Fibroblast of mammary gland (primary cell): ENCODE measurements around the gene PLPPR2.

Experiments
- DNase-seq: peaks from one replicate; pipeline ENCODE4 v3.0.0-alpha.2; 2010; ENCODE audit warnings: low read depth
- H3K4me3 ChIP-seq: 2 replicates; pipeline ENCODE4 v1.5.1; 2011; ENCODE audit warnings: low read depth, mild to moderate bottlenecking, low read length, moderate library complexity; ENCODE audit not compliant: control insufficient read depth
- TF ChIP-seq, protein P1 (sequence below): conservative IDR thresholded peaks from 2 replicates; pipeline ENCODE4 v1.5.1; 2011; ENCODE audit warnings: low read depth, low read length, inconsistent platforms; ENCODE audit not compliant: control insufficient read depth, insufficient read depth

The PLPPR2 gene

DNA sequence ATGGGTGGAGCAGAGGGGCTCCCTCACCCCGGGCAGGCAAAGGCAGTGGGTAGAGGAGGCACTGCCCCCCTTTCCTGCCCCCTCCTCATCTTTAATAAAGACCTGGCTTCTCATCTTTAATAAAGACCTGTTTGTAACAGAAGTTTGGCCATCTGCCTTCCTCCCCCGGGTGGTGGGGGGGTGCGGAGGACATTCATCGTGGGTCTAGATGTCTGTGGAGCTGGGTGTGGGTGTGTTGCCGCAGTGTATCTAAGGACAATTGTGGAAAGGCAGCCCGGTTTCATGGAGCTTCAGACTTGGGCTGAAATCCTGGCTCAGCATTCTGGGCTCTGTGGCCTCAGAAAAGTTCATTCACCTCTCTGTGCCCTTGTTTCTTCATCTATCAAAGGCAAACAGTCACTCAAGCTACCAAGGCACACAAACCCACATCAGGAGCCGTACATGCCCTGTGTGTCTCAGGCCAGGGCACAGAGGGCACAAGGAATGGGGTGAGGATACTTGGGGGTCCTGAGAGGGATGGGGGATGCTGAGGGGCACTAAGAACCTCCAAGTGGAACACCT is 10.4 kb downstream of the PLPPR2 start:
- TF ChIP-seq, protein P1, sequence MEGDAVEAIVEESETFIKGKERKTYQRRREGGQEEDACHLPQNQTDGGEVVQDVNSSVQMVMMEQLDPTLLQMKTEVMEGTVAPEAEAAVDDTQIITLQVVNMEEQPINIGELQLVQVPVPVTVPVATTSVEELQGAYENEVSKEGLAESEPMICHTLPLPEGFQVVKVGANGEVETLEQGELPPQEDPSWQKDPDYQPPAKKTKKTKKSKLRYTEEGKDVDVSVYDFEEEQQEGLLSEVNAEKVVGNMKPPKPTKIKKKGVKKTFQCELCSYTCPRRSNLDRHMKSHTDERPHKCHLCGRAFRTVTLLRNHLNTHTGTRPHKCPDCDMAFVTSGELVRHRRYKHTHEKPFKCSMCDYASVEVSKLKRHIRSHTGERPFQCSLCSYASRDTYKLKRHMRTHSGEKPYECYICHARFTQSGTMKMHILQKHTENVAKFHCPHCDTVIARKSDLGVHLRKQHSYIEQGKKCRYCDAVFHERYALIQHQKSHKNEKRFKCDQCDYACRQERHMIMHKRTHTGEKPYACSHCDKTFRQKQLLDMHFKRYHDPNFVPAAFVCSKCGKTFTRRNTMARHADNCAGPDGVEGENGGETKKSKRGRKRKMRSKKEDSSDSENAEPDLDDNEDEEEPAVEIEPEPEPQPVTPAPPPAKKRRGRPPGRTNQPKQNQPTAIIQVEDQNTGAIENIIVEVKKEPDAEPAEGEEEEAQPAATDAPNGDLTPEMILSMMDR = no peak
- no peak overlapping the region for H3K4me3 ChIP-seq
- DNase-seq = no peak

DNA sequence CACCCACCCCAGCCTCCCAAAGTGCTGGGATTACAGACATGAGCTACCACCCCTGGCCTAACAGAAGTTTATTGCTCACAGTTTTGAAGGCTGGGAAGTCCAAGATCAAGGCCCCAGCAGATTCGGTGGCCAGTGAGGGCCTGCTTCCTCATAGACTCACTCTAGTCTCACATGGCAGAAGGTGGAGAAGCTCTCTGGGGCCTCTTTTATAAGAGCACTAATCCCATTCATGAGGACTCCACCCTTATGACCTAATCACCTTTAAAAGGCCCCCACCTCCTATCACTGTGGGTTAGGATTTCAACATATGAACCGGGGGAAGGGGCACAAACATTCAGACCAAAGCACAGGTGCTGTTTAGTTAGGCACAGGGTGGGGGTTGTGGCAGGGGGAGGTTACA is 12.3 kb downstream of the PLPPR2 start:
- TF ChIP-seq, protein P1 = no peak

DNA sequence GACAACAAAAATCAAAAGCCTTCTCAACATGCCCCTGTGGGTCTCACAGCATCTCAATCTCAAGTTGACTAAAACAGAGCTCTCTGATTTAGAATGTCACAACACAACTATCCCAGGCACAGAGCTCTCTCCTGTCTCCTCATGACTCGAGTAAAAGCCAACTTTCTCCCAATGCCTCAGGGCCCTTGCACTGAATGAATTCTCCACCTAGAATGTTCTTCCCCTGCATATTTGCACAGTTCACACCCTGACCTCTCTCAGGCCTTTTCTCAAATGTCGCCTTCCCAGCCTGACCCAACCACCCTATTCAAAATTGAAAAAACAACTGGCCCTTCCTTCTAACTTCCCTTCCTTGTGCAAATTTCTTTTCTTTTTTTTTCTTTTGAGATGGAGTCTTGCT is 15.5 kb downstream of the PLPPR2 start:
- DNase-seq = no peak

More for the DNA sequence above, 12.3 kb downstream of the PLPPR2 start:
- DNase-seq = no peak
- H3K4me3 ChIP-seq = no peak overlapping the region

DNA sequence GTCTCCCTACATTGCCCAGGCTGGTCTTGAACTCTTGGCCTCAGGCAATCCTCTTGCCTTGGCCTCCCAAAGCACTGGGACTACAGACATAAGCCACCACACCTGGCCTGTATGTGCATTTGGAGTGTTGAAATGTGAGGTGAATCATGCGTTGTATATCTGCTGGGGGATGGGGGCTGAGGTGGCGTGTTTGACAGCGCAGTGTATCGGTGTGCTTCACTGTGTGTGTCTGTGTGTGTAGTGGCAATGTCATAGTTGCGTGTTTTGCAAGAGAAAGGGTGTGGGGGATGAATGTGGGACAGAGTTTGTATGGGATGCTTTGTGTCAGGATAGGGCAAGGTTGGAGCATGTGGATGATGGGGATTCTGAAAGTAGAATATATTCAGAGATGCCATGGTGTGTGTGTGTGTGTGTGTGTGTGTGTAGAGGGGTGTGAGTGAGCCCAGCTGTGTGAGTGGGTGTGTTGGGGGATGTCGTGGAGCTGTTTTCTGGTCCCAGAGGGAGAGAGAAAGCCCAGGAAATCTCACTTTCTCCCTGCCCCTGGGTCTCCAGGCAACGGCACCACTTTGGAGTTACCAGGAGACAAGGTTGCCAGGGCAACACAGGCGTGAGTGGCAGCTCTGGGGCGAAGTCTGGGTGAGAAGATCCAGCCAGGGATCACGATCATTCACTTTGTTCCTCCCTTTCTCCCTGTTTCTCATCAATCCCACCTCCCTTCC is 18.1 kb downstream of the PLPPR2 start:
- no peak for DNase-seq
- TF ChIP-seq, protein P1 = no peak
- H3K4me3 ChIP-seq = no peak overlapping the region

More for the DNA sequence above, 15.5 kb downstream of the PLPPR2 start:
- no peak overlapping the region for H3K4me3 ChIP-seq
- TF ChIP-seq, protein P1 = no peak

DNA sequence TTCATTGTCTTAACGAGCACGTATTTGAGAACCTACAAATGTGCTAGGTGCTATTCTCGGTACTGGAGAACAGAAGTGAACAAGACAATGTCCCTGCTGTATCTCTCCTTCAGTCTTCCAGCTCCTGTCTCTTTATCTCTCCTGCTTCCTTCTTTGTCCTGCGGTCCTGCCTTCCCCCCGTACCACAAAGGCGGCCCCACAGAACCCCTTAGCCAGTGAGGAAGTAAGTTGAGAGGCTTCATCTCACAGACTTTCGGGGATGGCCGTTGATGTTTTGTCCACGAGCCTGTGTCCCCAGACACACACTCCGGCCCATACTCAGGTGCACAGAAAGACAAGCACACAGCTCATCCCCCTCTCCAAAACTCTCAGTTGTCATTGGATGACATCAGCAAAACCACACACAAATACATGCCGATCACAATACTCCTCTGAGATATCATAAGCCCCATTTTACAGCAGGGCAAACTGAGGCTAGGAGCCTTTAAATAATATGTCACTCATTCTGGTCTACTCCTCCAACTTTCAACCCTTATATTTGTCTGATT is 18.7 kb downstream of the PLPPR2 start:
- TF ChIP-seq, protein P1 = no peak
- DNase-seq = no peak
- H3K4me3 ChIP-seq = peak overlapping the region; percentile 79

DNA sequence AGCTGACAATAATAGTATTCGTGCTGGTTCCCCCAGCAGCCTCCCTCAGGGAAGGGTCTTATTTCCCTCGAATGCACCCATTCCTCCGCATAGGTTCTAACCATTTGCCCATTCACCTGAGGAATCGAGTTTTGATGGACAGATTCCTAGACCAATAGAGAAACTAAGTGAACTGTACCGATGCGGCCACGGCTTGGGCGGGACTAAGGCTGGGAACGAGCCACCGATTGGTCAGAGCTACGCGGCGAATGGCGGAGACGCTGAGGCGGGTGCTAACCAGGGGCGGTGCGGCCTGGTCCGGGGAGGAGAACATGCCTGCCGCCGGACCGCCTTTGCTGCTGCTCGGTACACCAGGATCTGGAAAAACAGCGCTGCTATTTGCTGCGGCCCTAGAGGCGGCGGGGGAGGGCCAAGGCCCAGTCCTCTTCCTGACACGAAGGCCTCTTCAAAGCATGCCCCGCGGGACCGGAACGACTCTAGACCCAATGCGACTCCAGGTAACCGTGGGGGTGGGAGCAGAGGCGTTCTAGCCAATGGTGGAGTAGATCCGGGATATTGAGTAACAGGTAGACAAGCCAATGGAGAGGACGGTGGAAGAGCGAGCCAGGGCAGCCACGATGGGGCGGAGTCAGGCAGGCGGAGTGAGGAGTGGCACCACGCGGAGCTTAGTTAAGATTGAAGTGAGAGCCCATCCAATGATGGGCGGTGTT is 19.4 kb downstream of the PLPPR2 start, which contains the start of gene SWSAP1:
Gene SWSAP1, plus strand, starts transcription at position 234 of the 710 bp plus-strand sequence. Its CDS starts 15 bp downstream, at position 249.
- DNase-seq = peak; percentile 99
- TF ChIP-seq, protein P1 = no peak
- peak within 1 kb of the TSS; percentile 79 for H3K4me3 ChIP-seq
